Liver (tissue), 3 donors: ENCODE results near the gene NLRP11.

Source experiments
- ATF3 ChIP-seq: IDR thresholded peaks from 2 replicates; pipeline ENCODE4 v1.6.1; 2016; ENCODE audit warnings: antibody characterized with exemption
- CTCF ChIP-seq: fragments of 150-350 bp; IDR thresholded peaks from 2 replicates; pipeline ENCODE4 v1.5.1; 2017; ENCODE audit warnings: improper control_type of control experiment, low read depth, low read length; ENCODE audit not compliant: missing input control
- EGR1 ChIP-seq, 2 donors: IDR thresholded peaks; 2 replicates each; pipeline ENCODE4 v1.6.1; 2016 to 2018; ENCODE audit warnings: antibody characterized with exemption in 2 of 2, low read depth in 2 of 2
- FOXA1 ChIP-seq: IDR thresholded peaks from 2 replicates; pipeline ENCODE4 v1.6.1; 2016; ENCODE audit warnings: antibody characterized with exemption
- GABPA ChIP-seq, 2 donors: IDR thresholded peaks in 1 of 2; conservative IDR thresholded peaks in 1 of 2; 2 replicates each; pipeline ENCODE4 v1.6.1; 2016; ENCODE audit warnings: antibody characterized with exemption in 2 of 2, mild to moderate bottlenecking in 1 of 2, moderate library complexity in 1 of 2
- JUND ChIP-seq, 2 donors: IDR thresholded peaks; 2 replicates each; pipeline ENCODE4 v1.6.1; 2016; ENCODE audit warnings: antibody characterized with exemption in 2 of 2
- MAX ChIP-seq: IDR thresholded peaks from 2 replicates; pipeline ENCODE4 v1.6.1; 2016; ENCODE audit warnings: antibody characterized with exemption
- REST ChIP-seq: IDR thresholded peaks from 2 replicates; pipeline ENCODE4 v1.6.1; 2016; ENCODE audit warnings: antibody characterized with exemption, mild to moderate bottlenecking
- SP1 ChIP-seq: IDR thresholded peaks from 2 replicates; pipeline ENCODE4 v1.6.1; 2018; ENCODE audit warnings: antibody characterized with exemption, mild to moderate bottlenecking
- TAF1 ChIP-seq: conservative IDR thresholded peaks from 2 replicates; pipeline ENCODE4 v1.6.1; 2016; ENCODE audit warnings: antibody characterized with exemption, mild to moderate bottlenecking
- YY1 ChIP-seq: IDR thresholded peaks from 2 replicates; pipeline ENCODE4 v1.6.1; 2016; ENCODE audit warnings: antibody characterized with exemption, mild to moderate bottlenecking
- donor health status: healthy.
- donor health status: healthy.

GRCh38 chr19:55802281-55802680 is 29.5 kb downstream of the NLRP11 start:
- TF ChIP-seq CTCF (no peak), GABPA (IDR thresholded peaks at IDR 0.05 in 1 of 2, conservative IDR thresholded peaks at IDR 0.05 in 1 of 2) (no peak), MAX (no peak), FOXA1 (no peak), ATF3 (no peak), TAF1 (no peak), REST (no peak), JUND (IDR thresholded peaks at IDR 0.05) (no peak), SP1 (no peak), YY1 (peak; percentile 75), EGR1 (IDR thresholded peaks at IDR 0.05; ENCODE audit: low read depth in 2 of 2) (no peak)
